Measurements from ENCODE around the gene PCNX2.

DNA sequence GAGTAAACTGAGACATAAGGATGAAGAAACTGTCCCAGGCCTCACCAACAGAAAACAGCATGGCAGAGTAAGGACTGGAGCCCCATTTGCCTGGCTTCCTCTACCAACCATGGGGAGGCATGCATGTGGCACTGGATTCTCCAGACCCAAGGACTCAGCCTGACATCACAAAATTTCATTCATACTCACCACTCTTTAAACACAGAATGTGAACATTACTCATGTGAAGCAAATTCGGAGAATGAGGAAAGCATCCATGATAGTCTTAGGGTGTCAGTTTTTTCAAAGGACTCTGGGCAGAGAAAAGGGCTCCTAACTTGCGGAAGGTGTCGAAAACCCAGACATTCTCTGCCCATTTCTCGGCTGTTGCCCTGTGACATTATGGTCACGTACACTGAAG lies 83.9 kb downstream of the PCNX2 start:
- TF ChIP-seq, protein P1, sequence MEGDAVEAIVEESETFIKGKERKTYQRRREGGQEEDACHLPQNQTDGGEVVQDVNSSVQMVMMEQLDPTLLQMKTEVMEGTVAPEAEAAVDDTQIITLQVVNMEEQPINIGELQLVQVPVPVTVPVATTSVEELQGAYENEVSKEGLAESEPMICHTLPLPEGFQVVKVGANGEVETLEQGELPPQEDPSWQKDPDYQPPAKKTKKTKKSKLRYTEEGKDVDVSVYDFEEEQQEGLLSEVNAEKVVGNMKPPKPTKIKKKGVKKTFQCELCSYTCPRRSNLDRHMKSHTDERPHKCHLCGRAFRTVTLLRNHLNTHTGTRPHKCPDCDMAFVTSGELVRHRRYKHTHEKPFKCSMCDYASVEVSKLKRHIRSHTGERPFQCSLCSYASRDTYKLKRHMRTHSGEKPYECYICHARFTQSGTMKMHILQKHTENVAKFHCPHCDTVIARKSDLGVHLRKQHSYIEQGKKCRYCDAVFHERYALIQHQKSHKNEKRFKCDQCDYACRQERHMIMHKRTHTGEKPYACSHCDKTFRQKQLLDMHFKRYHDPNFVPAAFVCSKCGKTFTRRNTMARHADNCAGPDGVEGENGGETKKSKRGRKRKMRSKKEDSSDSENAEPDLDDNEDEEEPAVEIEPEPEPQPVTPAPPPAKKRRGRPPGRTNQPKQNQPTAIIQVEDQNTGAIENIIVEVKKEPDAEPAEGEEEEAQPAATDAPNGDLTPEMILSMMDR (IDR thresholded peaks at IDR 0.05): no peak
- TF ChIP-seq POLR2A (IDR thresholded peaks at IDR 0.05) (no peak), POLR2AphosphoS5 (IDR thresholded peaks at IDR 0.05) (no peak), EP300 (IDR thresholded peaks at IDR 0.05) (no peak)
